ENCODE data around the gene ANKRD50. TPM values are rescaled to one million over a fixed set of nuclear protein-coding genes. Genes with fewer than 3 reads are reported as not detected.

Gene ANKRD50
- total RNA-seq, 1 donor from 2014 or later = 29.4 TPM

DNA sequence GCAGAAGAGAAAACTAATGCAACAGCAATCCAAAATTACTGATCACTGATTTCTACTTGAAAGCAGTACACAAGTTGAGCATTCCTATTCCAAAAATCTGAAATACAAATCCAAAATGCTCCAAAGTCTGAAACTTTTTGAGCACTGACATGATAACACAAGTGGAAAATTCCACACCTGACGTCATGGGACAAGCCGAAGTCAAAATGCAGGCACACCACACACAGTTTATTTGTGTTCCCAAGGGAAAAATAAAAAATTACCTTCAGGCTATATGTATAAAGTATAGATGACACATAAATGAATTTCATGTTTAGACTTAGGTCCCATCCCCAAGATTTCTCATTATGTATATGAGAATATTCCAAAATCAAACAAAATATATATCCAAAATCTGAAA is 20.7 kb downstream of the ANKRD50 start:
- Mint-ChIP-seq H3K4me3 (ENCODE audit: unreplicated experiment) (no peak overlapping the region), H3K36me3 (ENCODE audit: low read depth, unreplicated experiment) (peaks cover 7% of the 10 kb centered on the region), H3K9me3 (ENCODE audit: unreplicated experiment) (peaks cover 3% of the 10 kb centered on the region), H3K4me1 (ENCODE audit: low read depth, unreplicated experiment) (peaks cover under 1% of the 10 kb centered on the region), H3K27me3 (ENCODE audit: low read depth, unreplicated experiment) (no peaks in the 10 kb centered on the region), H3K27ac (ENCODE audit: unreplicated experiment) (no peak overlapping the region)
- TF ChIP-seq, protein P1, sequence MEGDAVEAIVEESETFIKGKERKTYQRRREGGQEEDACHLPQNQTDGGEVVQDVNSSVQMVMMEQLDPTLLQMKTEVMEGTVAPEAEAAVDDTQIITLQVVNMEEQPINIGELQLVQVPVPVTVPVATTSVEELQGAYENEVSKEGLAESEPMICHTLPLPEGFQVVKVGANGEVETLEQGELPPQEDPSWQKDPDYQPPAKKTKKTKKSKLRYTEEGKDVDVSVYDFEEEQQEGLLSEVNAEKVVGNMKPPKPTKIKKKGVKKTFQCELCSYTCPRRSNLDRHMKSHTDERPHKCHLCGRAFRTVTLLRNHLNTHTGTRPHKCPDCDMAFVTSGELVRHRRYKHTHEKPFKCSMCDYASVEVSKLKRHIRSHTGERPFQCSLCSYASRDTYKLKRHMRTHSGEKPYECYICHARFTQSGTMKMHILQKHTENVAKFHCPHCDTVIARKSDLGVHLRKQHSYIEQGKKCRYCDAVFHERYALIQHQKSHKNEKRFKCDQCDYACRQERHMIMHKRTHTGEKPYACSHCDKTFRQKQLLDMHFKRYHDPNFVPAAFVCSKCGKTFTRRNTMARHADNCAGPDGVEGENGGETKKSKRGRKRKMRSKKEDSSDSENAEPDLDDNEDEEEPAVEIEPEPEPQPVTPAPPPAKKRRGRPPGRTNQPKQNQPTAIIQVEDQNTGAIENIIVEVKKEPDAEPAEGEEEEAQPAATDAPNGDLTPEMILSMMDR (IDR thresholded peaks at IDR 0.05; ENCODE audit: insufficient read depth, low read depth, low read length) = no peak
- TF ChIP-seq EZH2 (IDR thresholded peaks at IDR 0.05; ENCODE audit: insufficient read depth, low read length) = no peak
- DNase-seq (ENCODE audit: low read depth) (no peak), FAIRE-seq (peak; percentile 9)
- Histone ChIP-seq H3K4me2 (ENCODE audit: low read length) (no peak overlapping the region), H3K4me1 (ENCODE audit: insufficient read depth, low read length) (no peaks in the 10 kb centered on the region), H3K4me3 (ENCODE audit: insufficient read depth, low read depth, low read length) (no peak overlapping the region), H3K27ac (ENCODE audit: low read depth, low read length) (no peak overlapping the region), H3K27me3 (ENCODE audit: insufficient read depth, low read length) (no peaks in the 10 kb centered on the region), H3K9me3 (ENCODE audit: insufficient read depth, low read depth, low read length) (no peaks in the 10 kb centered on the region), H3K9ac (ENCODE audit: low read length) (no peak overlapping the region), H3K79me2 (ENCODE audit: insufficient read depth, low read length) (peaks cover 96% of the 10 kb centered on the region), H4K20me1 (ENCODE audit: insufficient read depth, low read length) (peaks cover 21% of the 10 kb centered on the region), H3K36me3 (ENCODE audit: insufficient read depth, low read length) (peaks cover 5% of the 10 kb centered on the region), H2AFZ (ENCODE audit: low read depth, low read length) (no peak overlapping the region)

DNA sequence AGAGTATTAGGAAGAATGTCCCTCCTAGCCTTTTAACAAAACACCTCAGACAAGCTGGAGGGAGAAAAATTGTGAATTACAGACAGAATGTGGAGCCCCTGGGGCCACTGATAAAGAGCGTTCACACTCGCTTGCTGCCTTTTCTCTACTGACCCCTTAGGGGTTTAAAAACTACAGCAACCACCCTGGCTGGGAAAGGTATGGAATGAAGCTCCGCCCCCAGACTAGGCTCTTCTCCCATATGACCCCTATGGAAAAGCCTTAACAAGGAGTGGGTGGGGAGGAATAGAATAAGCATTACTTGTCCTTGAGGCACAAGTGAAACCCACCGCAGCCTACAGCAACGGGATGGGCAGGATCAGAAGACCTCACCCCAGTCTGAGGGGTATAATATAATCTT is 26.3 kb downstream of the ANKRD50 start:
- Histone ChIP-seq H4K20me1 (ENCODE audit: insufficient read depth, low read length) (peaks cover 17% of the 10 kb centered on the region), H3K79me2 (ENCODE audit: insufficient read depth, low read length) (peaks cover 95% of the 10 kb centered on the region), H3K4me3 (ENCODE audit: insufficient read depth, low read depth, low read length) (no peak overlapping the region), H3K27me3 (ENCODE audit: insufficient read depth, low read length) (no peaks in the 10 kb centered on the region), H3K4me2 (ENCODE audit: low read length) (peak overlapping the region; percentile 48), H3K4me1 (ENCODE audit: insufficient read depth, low read length) (peaks cover 5% of the 10 kb centered on the region), H3K9ac (ENCODE audit: low read length) (no peak overlapping the region), H2AFZ (ENCODE audit: low read depth, low read length) (no peak overlapping the region), H3K9me3 (ENCODE audit: insufficient read depth, low read depth, low read length) (no peaks in the 10 kb centered on the region), H3K36me3 (ENCODE audit: insufficient read depth, low read length) (no peaks in the 10 kb centered on the region), H3K27ac (ENCODE audit: low read depth, low read length) (peak overlapping the region; percentile 18)
- no peak for TF ChIP-seq EZH2 (IDR thresholded peaks at IDR 0.05; ENCODE audit: insufficient read depth, low read length)
- TF ChIP-seq, protein P1 (IDR thresholded peaks at IDR 0.05; ENCODE audit: insufficient read depth, low read depth, low read length) = no peak
- FAIRE-seq (no peak), DNase-seq (ENCODE audit: low read depth) (no peak)
- Mint-ChIP-seq H3K4me3 (ENCODE audit: unreplicated experiment) (peak overlapping the region; percentile 40), H3K4me1 (ENCODE audit: low read depth, unreplicated experiment) (peaks cover 19% of the 10 kb centered on the region), H3K36me3 (ENCODE audit: low read depth, unreplicated experiment) (peaks cover 2% of the 10 kb centered on the region), H3K27me3 (ENCODE audit: low read depth, unreplicated experiment) (no peaks in the 10 kb centered on the region), H3K27ac (ENCODE audit: unreplicated experiment) (peak overlapping the region; percentile 91), H3K9me3 (ENCODE audit: unreplicated experiment) (no peaks in the 10 kb centered on the region)

DNA sequence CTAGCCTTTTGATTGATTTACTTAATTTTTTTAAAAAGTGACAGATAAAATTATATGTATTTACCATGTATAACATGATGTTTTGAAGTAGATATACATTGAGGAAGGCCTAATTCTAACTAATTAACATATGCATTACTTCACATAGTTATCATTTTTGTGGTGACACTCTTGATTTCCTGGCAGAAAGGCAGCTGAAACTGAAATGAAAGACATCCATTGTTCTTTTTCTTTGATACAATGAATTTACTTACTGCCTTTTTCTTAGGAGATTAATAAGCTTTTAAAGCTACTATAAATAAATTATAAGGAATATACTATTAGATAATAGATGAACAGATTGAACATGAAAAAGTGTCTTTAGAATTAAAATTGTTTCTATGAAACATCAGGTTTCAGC is 26.7 kb downstream of the ANKRD50 start:
- Histone ChIP-seq H4K20me1 (ENCODE audit: insufficient read depth, low read length) (peaks cover 21% of the 10 kb centered on the region), H2AFZ (ENCODE audit: low read depth, low read length) (no peak overlapping the region), H3K9ac (ENCODE audit: low read length) (no peak overlapping the region), H3K79me2 (ENCODE audit: insufficient read depth, low read length) (peaks cover 97% of the 10 kb centered on the region), H3K27me3 (ENCODE audit: insufficient read depth, low read length) (no peaks in the 10 kb centered on the region), H3K36me3 (ENCODE audit: insufficient read depth, low read length) (no peaks in the 10 kb centered on the region), H3K4me3 (ENCODE audit: insufficient read depth, low read depth, low read length) (no peak overlapping the region), H3K4me1 (ENCODE audit: insufficient read depth, low read length) (peaks cover 5% of the 10 kb centered on the region), H3K27ac (ENCODE audit: low read depth, low read length) (peak overlapping the region; percentile 18), H3K4me2 (ENCODE audit: low read length) (peak overlapping the region; percentile 48), H3K9me3 (ENCODE audit: insufficient read depth, low read depth, low read length) (no peaks in the 10 kb centered on the region)
- Mint-ChIP-seq H3K9me3 (ENCODE audit: unreplicated experiment) (no peaks in the 10 kb centered on the region), H3K36me3 (ENCODE audit: low read depth, unreplicated experiment) (peaks cover 2% of the 10 kb centered on the region), H3K27ac (ENCODE audit: unreplicated experiment) (peak overlapping the region; percentile 91), H3K4me1 (ENCODE audit: low read depth, unreplicated experiment) (peaks cover 19% of the 10 kb centered on the region), H3K27me3 (ENCODE audit: low read depth, unreplicated experiment) (no peaks in the 10 kb centered on the region), H3K4me3 (ENCODE audit: unreplicated experiment) (no peak overlapping the region)
- DNase-seq (ENCODE audit: low read depth) = peak; percentile 10
- no peak for FAIRE-seq
- TF ChIP-seq, protein P1 (IDR thresholded peaks at IDR 0.05; ENCODE audit: insufficient read depth, low read depth, low read length) = no peak
- TF ChIP-seq EZH2 (IDR thresholded peaks at IDR 0.05; ENCODE audit: insufficient read depth, low read length) = no peak
